SH-SY5Y (cell line): Measurements from ENCODE around the gene CERS4.

Source experiments
- GATA2 ChIP-seq: IDR thresholded peaks from 2 replicates; pipeline ENCODE4 v1.6.1; 2011; ENCODE audit warnings: mild to moderate bottlenecking, low read depth, low read length
- GATA3 ChIP-seq: IDR thresholded peaks from 2 replicates; pipeline ENCODE4 v1.6.1; 2011; ENCODE audit warnings: low read depth, mild to moderate bottlenecking, low read length, moderate library complexity

DNA sequence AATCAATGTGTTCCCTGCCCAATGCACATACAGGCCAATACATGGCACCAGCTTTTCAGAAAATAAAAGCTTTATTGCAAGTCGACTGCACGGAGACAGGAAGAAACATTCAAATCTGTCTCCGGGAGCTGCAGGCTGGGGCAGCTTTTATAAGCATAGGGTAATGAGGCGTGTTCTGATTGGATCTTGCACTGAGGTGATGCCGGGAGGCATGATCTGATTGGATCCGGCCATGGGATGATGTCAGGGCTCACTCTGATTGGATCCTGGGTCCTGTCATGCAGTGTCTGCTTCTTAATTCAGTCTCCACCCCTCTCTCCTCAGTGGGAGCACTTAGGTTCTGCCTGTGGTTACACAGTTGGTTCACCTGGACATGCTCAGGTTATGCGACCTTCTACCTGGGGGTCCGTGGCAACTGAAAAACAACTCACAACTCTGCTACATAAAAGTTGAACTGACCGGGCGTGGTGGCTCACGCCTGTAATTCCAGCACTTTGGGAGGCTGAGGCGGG, 48.0 kb upstream of the CERS4 start:
- TF ChIP-seq GATA2, result no peak
- TF ChIP-seq GATA3, result no peak
